Measurements from ENCODE around the gene TK2. TPM values are rescaled to one million over a fixed set of nuclear protein-coding genes. Genes with fewer than 3 reads are reported as not detected.

TK2 gene
- total and polyA plus RNA-seq, 9 of the 15 experiments (the other 6 are each of a cell fraction or from before 2014, with no cell fraction given): 1.1 to 10.2 (median 5.3) TPM

- no peak for TF ChIP-seq NRF1 (conservative IDR thresholded peaks at IDR 0.05 in 1 of 2, IDR thresholded peaks at IDR 0.05 in 1 of 2)
- TF ChIP-seq ZNF444 (CRISPR knock-in tag; IDR thresholded peaks at IDR 0.05): no peak
- TF ChIP-seq ATF1 (CRISPR knock-in tag; IDR thresholded peaks at IDR 0.05): no peak
- peak; percentile 21 for TF ChIP-seq ATF1 (tag; IDR thresholded peaks at IDR 0.05)
- no peak for TF ChIP-seq PHB2 (IDR thresholded peaks at IDR 0.05; ENCODE audit: low read depth)
- no peak for TF ChIP-seq STAT5B (CRISPR knock-in tag; IDR thresholded peaks at IDR 0.05)
- no peak for TF ChIP-seq GTF2A2 (tag; IDR thresholded peaks at IDR 0.05)
- TF ChIP-seq POLR3G (IDR thresholded peaks at IDR 0.05; ENCODE audit: extremely low read depth, insufficient read length, insufficient replicate concordance): no peak
- no peak for TF ChIP-seq HMBOX1 (IDR thresholded peaks at IDR 0.05)
- no peak for TF ChIP-seq NR3C1 (CRISPR knock-in tag; IDR thresholded peaks at IDR 0.05)
- no peak for TF ChIP-seq ZNF3 (CRISPR knock-in tag; IDR thresholded peaks at IDR 0.05)
- TF ChIP-seq CBX3 (IDR thresholded peaks at IDR 0.05; ENCODE audit: borderline replicate concordance in 1 of 2, low read length in 2 of 2): no peak; a peak in 1 of 3 replicates
- 0 out of 2 replicates have a peak, but pooled peaks have one; percentile 21 for TF ChIP-seq SP1 (CRISPR knock-in tag; IDR thresholded peaks at IDR 0.05)
- TF ChIP-seq ZBTB34 (CRISPR knock-in tag; IDR thresholded peaks at IDR 0.05): no peak
- no peak for TF ChIP-seq ZNF561 (CRISPR knock-in tag; conservative IDR thresholded peaks at IDR 0.05)
- no peak for TF ChIP-seq ZBTB12 (CRISPR knock-in tag; IDR thresholded peaks at IDR 0.05)
- TF ChIP-seq MAFF (IDR thresholded peaks at IDR 0.05; ENCODE audit: low read length): peak; percentile 91
- no peak for TF ChIP-seq ZNF174 (CRISPR knock-in tag; IDR thresholded peaks at IDR 0.05)
- no peak for TF ChIP-seq ZFP36 (IDR thresholded peaks at IDR 0.05; ENCODE audit: low read depth, low read length, partially characterized antibody)
- no peak for TF ChIP-seq RBM14 (IDR thresholded peaks at IDR 0.05; ENCODE audit: borderline replicate concordance, insufficient read depth, low read depth, low read length)
- TF ChIP-seq GABPB1 (CRISPR knock-in tag; IDR thresholded peaks at IDR 0.05): no peak
- no peak for TF ChIP-seq ZBTB43 (CRISPR knock-in tag; IDR thresholded peaks at IDR 0.05)
- peak; percentile 33; the same call in 1 of the 2 replicates for TF ChIP-seq PKNOX1 (IDR thresholded peaks at IDR 0.05)
- TF ChIP-seq ZNF79 (CRISPR knock-in tag; IDR thresholded peaks at IDR 0.05; ENCODE audit: low read depth): no peak
- TF ChIP-seq NELFE (IDR thresholded peaks at IDR 0.05; ENCODE audit: insufficient read depth, insufficient read length): no peak
- TF ChIP-seq ZNF282 (CRISPR knock-in tag; IDR thresholded peaks at IDR 0.05): no peak
- TF ChIP-seq ZKSCAN3 (CRISPR knock-in tag; IDR thresholded peaks at IDR 0.05): no peak
Measured at GRCh38 chr16:66551348-66551759, 1.4 kb upstream of the TK2 start (continued).
